GM19328 (cell line): ENCODE measurements around the gene RPS6KA2.

Experiments used
- ATAC-seq: cut with Tn5 transposase; IDR thresholded peaks from one replicate; pipeline ENCODE4 v1.9.1; 2021; ENCODE audit warnings: mild to moderate bottlenecking, moderate library complexity; ENCODE audit not compliant: unreplicated experiment

RPS6KA2 gene

GRCh38 chr6:166473886-166474571 lies 153.0 kb downstream of the RPS6KA2 start:
- ATAC-seq: no peak

- ATAC-seq: no peak
Observed at GRCh38 chr6:166472636-166473035, 154.4 kb downstream of the RPS6KA2 start.

GRCh38 chr6:166471797-166472260 lies 155.2 kb downstream of the RPS6KA2 start:
- no peak for ATAC-seq

GRCh38 chr6:166470863-166471410 lies 156.1 kb downstream of the RPS6KA2 start:
- no peak for ATAC-seq

- no peak for ATAC-seq
Observed at GRCh38 chr6:166470029-166470862, 156.8 kb downstream of the RPS6KA2 start.

GRCh38 chr6:166469426-166469961 lies 157.6 kb downstream of the RPS6KA2 start:
- ATAC-seq: no peak

GRCh38 chr6:166467436-166468000 lies 159.5 kb downstream of the RPS6KA2 start:
- no peak for ATAC-seq

- no peak for ATAC-seq
Observed at GRCh38 chr6:166466178-166467122, 160.6 kb downstream of the RPS6KA2 start.

GRCh38 chr6:166465671-166466087 lies 161.4 kb downstream of the RPS6KA2 start:
- no peak for ATAC-seq

GRCh38 chr6:166465003-166465399 lies 162.1 kb downstream of the RPS6KA2 start:
- ATAC-seq: no peak

- no peak for ATAC-seq
Observed at GRCh38 chr6:166464068-166465002, 162.7 kb downstream of the RPS6KA2 start.

GRCh38 chr6:166463359-166464067 lies 163.5 kb downstream of the RPS6KA2 start:
- no peak for ATAC-seq

- no peak for ATAC-seq
Observed at GRCh38 chr6:166462461-166463135, 164.5 kb downstream of the RPS6KA2 start.

- ATAC-seq: no peak
Observed at GRCh38 chr6:166461821-166462460, 165.1 kb downstream of the RPS6KA2 start.

- no peak for ATAC-seq
Observed at GRCh38 chr6:166460473-166461437, 166.3 kb downstream of the RPS6KA2 start.

- no peak for ATAC-seq
Observed at GRCh38 chr6:166459906-166460305, 167.1 kb downstream of the RPS6KA2 start.
